Measurements from ENCODE around the gene ARHGEF39. TPM values are rescaled to one million over a fixed set of nuclear protein-coding genes. Genes with fewer than 3 reads are reported as not detected.

The ARHGEF39 gene
- 10 to 100 TPM; 16.0 to 19.9 TPM for total RNA-seq

- Mint-ChIP-seq H3K27ac (peak within 1 kb of the TSS; percentile 63), H3K4me3 (peak within 1 kb of the TSS; percentile 84), H3K9me3 (no peaks in the 10 kb centered on the region), H3K36me3 (ENCODE audit: low read depth) (peaks cover 33% of the 10 kb centered on the region), H3K4me1 (ENCODE audit: low read depth) (peaks cover 40% of the 10 kb centered on the region), H3K27me3 (no peaks in the 10 kb centered on the region)
- ChIA-PET POLR2A (interaction anchor here (0.6 to 3.3 kb wide), 14 partner anchors 9 to 91 kb away, joined by 3 to 12 read pairs (median 4); partner anchors contain the start of gene TLN1), CTCF (interaction anchor here (0.8 to 24.5 kb wide), 18 partner anchors 11 to 125 kb away, joined by 3 to 313 read pairs (median 5); partner anchors contain the start of genes CREB3, SIT1, TLN1 and TPM2)
- TF ChIP-seq CTCF (IDR thresholded peaks at IDR 0.05) = no peak
- intact Hi-C loops (cut with micrococcal nuclease) = no loop called here
- ATAC-seq (peak; percentile 89), DNase-seq (peak; percentile 80)
Observed at GRCh38 chr9:35664531-35665470, at the start of gene ARHGEF39. ARHGEF39 (minus strand) TSS chr9:35665195; CDS start chr9:35665169, 26 bp downstream.

GRCh38 chr9:35714123-35714522 is 49.1 kb upstream of the ARHGEF39 start:
- no peak for TF ChIP-seq CTCF (IDR thresholded peaks at IDR 0.05)
- CTCF ChIA-PET = interaction anchor here (15.2 kb wide), 1 partner anchor 18 kb away, joined by 121 read pairs; no protein-coding TSS in a partner anchor
- no peaks in the 10 kb centered on the region for H3K27me3 Mint-ChIP-seq
- POLR2A ChIA-PET = interaction anchor here (0.8 to 1.3 kb wide), 3 partner anchors 14 to 20 kb away, joined by 3 to 4 read pairs (median 3); no protein-coding TSS in a partner anchor
- DNase-seq (no peak), ATAC-seq (no peak)
- H3K27ac Mint-ChIP-seq = no peak overlapping the region
- H3K36me3 Mint-ChIP-seq (ENCODE audit: low read depth) = peaks cover 52% of the 10 kb centered on the region
- H3K9me3 Mint-ChIP-seq = no peaks in the 10 kb centered on the region
- H3K4me3 Mint-ChIP-seq = no peak overlapping the region
- intact Hi-C loops (cut with micrococcal nuclease) = no loop called here
- H3K4me1 Mint-ChIP-seq (ENCODE audit: low read depth) = peaks cover 4% of the 10 kb centered on the region

- no peak for DNase-seq
- no peak for TF ChIP-seq CTCF (IDR thresholded peaks at IDR 0.05)
- Mint-ChIP-seq H3K27ac (no peak overlapping the region), H3K9me3 (no peaks in the 10 kb centered on the region), H3K4me3 (no peak overlapping the region), H3K36me3 (ENCODE audit: low read depth) (peaks cover 54% of the 10 kb centered on the region), H3K27me3 (no peaks in the 10 kb centered on the region), H3K4me1 (ENCODE audit: low read depth) (peaks cover 4% of the 10 kb centered on the region)
- intact Hi-C loops (cut with micrococcal nuclease) = no loop called here
- ChIA-PET POLR2A (interaction anchor here (0.8 to 1.3 kb wide), 3 partner anchors 14 to 19 kb away, joined by 3 to 4 read pairs (median 3); no protein-coding TSS in a partner anchor), CTCF (interaction anchor here (15.2 kb wide), 1 partner anchor 17 kb away, joined by 121 read pairs; no protein-coding TSS in a partner anchor)
- no peak for ATAC-seq
Observed at GRCh38 chr9:35713578-35713977, 48.6 kb upstream of the ARHGEF39 start.

GRCh38 chr9:35712762-35713400 is 47.9 kb upstream of the ARHGEF39 start:
- no peak overlapping the region for H3K4me3 Mint-ChIP-seq
- intact Hi-C loops (cut with micrococcal nuclease) = no loop called here
- no peak overlapping the region for H3K27ac Mint-ChIP-seq
- ChIA-PET CTCF (interaction anchor here (0.8 to 15.2 kb wide), 5 partner anchors 17 to 96 kb away, joined by 3 to 121 read pairs (median 3); partner anchors contain the start of genes CCDC107 and RMRP), POLR2A (interaction anchor here (0.8 to 2.1 kb wide), 4 partner anchors 15 to 198 kb away, joined by 3 to 6 read pairs (median 3); no protein-coding TSS in a partner anchor)
- H3K4me1 Mint-ChIP-seq (ENCODE audit: low read depth) = peaks cover 4% of the 10 kb centered on the region
- no peaks in the 10 kb centered on the region for H3K9me3 Mint-ChIP-seq
- H3K36me3 Mint-ChIP-seq (ENCODE audit: low read depth) = peaks cover 57% of the 10 kb centered on the region
- TF ChIP-seq CTCF (IDR thresholded peaks at IDR 0.05) = no peak
- no peak for ATAC-seq
- DNase-seq = no peak
- no peaks in the 10 kb centered on the region for H3K27me3 Mint-ChIP-seq

Measured in activated CD8-positive, alpha-beta T cell treated with anti-CD3 and anti-CD28 coated beads for 36 hours (primary cell).